ENCODE measurements around the gene SAGE1. TPM values are rescaled to one million over a fixed set of nuclear protein-coding genes. Genes with fewer than 3 reads are reported as not detected.
"Not testable (repeated sequence)": the region's sequence is repeated elsewhere in the genome, so short reads cannot be mapped to it uniquely, and the experiment has no call there.

Gene SAGE1
- total RNA-seq, 1 experiment from 2014 or later = not detected

DNA sequence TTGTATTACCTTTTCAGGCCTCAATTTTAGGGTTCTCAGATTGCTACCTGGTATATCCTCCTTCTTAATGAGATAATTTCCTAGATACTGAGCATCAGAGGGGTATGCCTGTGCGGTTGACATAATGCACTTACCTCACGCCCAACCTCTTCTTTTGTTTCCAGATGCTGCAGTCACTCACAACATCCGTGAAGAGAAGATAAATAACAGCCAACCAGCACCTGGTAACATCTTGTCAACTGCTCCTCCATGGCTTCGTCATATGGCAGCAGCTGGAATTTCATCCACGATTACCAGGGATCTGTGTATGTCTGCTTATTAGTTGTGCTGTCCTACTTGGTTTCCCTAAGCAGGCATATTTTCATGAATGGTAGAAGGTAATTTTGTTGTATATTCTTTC, 16.7 kb downstream of the SAGE1 start:
- BruUV-seq (replicated peaks) = no TSS peak
- Histone ChIP-seq H3K27me3 (replicated peaks; ENCODE audit: insufficient read depth, low read depth, low read length, poor library complexity) (peaks cover 12% of the 10 kb centered on the region), H3K4me3 (ENCODE audit: low read depth, low read length, poor library complexity, severe bottlenecking) (no peak overlapping the region), H3K4me1 (ENCODE audit: insufficient read depth, low read length, poor library complexity, severe bottlenecking) (no peaks in the 10 kb centered on the region), H3K9me3 (ENCODE audit: low read depth, low read length, poor library complexity, severe bottlenecking) (no peaks in the 10 kb centered on the region), H3K36me3 (ENCODE audit: insufficient read depth, low read length, poor library complexity, severe bottlenecking) (no peaks in the 10 kb centered on the region), H3K27ac (ENCODE audit: low read depth, low read length, poor library complexity, severe bottlenecking) (no peak overlapping the region)
- intact Hi-C loops (cut with micrococcal nuclease; ENCODE audit: unreplicated experiment) = no loop called here
- ChIA-PET POLR2A (ENCODE audit: low non-redundant PET) (no interaction called here), CTCF (no interaction called here)
- DNase-seq (ENCODE audit: low spot score) = no peak
- no peak for TF ChIP-seq EZH2 (IDR thresholded peaks at IDR 0.05; ENCODE audit: borderline replicate concordance, low read depth, low read length, poor library complexity, severe bottlenecking)
- TF ChIP-seq, protein P1, sequence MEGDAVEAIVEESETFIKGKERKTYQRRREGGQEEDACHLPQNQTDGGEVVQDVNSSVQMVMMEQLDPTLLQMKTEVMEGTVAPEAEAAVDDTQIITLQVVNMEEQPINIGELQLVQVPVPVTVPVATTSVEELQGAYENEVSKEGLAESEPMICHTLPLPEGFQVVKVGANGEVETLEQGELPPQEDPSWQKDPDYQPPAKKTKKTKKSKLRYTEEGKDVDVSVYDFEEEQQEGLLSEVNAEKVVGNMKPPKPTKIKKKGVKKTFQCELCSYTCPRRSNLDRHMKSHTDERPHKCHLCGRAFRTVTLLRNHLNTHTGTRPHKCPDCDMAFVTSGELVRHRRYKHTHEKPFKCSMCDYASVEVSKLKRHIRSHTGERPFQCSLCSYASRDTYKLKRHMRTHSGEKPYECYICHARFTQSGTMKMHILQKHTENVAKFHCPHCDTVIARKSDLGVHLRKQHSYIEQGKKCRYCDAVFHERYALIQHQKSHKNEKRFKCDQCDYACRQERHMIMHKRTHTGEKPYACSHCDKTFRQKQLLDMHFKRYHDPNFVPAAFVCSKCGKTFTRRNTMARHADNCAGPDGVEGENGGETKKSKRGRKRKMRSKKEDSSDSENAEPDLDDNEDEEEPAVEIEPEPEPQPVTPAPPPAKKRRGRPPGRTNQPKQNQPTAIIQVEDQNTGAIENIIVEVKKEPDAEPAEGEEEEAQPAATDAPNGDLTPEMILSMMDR (conservative IDR thresholded peaks at IDR 0.05; ENCODE audit: low read depth, low read length) = no peak

DNA sequence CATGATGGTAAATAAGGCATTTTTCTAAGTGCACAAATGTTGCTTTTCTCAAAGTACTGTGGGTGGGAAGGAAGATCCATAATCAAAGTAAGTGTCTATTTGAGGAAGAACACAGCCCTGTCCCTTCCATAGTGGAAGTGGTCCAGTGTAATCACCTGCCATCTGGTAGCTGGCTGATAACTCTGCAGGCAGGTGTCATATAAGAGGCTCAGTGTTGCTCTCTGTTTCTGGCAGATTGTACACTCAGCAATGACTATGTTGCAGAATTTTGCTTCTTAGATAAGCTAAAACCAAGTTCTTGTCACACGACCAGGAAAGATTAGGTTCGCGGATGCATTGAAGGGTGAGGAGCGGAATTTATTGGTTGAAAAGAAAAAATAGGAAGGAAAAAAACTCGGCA, 20.9 kb downstream of the SAGE1 start:
- no peak for DNase-seq (ENCODE audit: low spot score)
- Histone ChIP-seq H3K4me3 (ENCODE audit: low read depth, low read length, poor library complexity, severe bottlenecking) (no peak overlapping the region), H3K4me1 (ENCODE audit: insufficient read depth, low read length, poor library complexity, severe bottlenecking) (no peaks in the 10 kb centered on the region), H3K27me3 (replicated peaks; ENCODE audit: insufficient read depth, low read depth, low read length, poor library complexity) (peaks cover 12% of the 10 kb centered on the region), H3K36me3 (ENCODE audit: insufficient read depth, low read length, poor library complexity, severe bottlenecking) (no peaks in the 10 kb centered on the region), H3K9me3 (ENCODE audit: low read depth, low read length, poor library complexity, severe bottlenecking) (no peaks in the 10 kb centered on the region), H3K27ac (ENCODE audit: low read depth, low read length, poor library complexity, severe bottlenecking) (no peak overlapping the region)
- POLR2A ChIA-PET (ENCODE audit: low non-redundant PET) = no interaction called here
- CTCF ChIA-PET = no interaction called here
- no TSS peak for BruUV-seq (replicated peaks)
- intact Hi-C loops (cut with micrococcal nuclease; ENCODE audit: unreplicated experiment) = no loop called here
- TF ChIP-seq EZH2 (IDR thresholded peaks at IDR 0.05; ENCODE audit: borderline replicate concordance, low read depth, low read length, poor library complexity, severe bottlenecking) = no peak

DNA sequence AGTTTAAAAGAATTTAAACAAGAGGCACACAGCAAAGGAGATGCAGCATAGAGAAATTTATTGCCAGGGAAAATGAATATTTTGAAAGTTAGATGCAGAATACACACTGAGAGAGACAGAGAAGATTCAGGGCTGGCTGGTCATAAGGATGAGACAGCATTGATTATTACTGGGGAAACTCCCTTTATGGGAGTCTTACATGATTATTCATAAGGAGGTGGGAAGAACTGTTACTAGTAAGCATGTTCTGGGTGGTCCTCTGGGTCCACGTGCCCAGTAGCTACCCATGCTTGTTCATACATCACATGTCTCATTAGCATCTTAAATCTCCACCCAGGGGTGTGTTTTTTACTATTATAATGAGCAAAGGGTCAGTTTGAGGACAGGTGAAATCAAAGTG, 27.0 kb downstream of the SAGE1 start:
- H3K27ac ChIP-seq (ENCODE audit: low read depth, low read length, poor library complexity, severe bottlenecking); POLR2A ChIA-PET (ENCODE audit: low non-redundant PET); H3K4me1 ChIP-seq (ENCODE audit: insufficient read depth, low read length, poor library complexity, severe bottlenecking); H3K36me3 ChIP-seq (ENCODE audit: insufficient read depth, low read length, poor library complexity, severe bottlenecking); BruUV-seq (replicated peaks); CTCF ChIA-PET; intact Hi-C loops (cut with micrococcal nuclease; ENCODE audit: unreplicated experiment); DNase-seq (ENCODE audit: low spot score); H3K27me3 ChIP-seq (replicated peaks; ENCODE audit: insufficient read depth, low read depth, low read length, poor library complexity); H3K4me3 ChIP-seq (ENCODE audit: low read depth, low read length, poor library complexity, severe bottlenecking); H3K9me3 ChIP-seq (ENCODE audit: low read depth, low read length, poor library complexity, severe bottlenecking): not testable (repeated sequence)

- intact Hi-C loops (cut with micrococcal nuclease; ENCODE audit: unreplicated experiment) = no loop called here
- CTCF ChIA-PET = no interaction called here
- Histone ChIP-seq H3K27me3 (replicated peaks; ENCODE audit: insufficient read depth, low read depth, low read length, poor library complexity) (peaks cover 8% of the 10 kb centered on the region), H3K4me3 (ENCODE audit: low read depth, low read length, poor library complexity, severe bottlenecking) (no peak overlapping the region), H3K36me3 (ENCODE audit: insufficient read depth, low read length, poor library complexity, severe bottlenecking) (no peaks in the 10 kb centered on the region), H3K9me3 (ENCODE audit: low read depth, low read length, poor library complexity, severe bottlenecking) (no peaks in the 10 kb centered on the region), H3K4me1 (ENCODE audit: insufficient read depth, low read length, poor library complexity, severe bottlenecking) (no peaks in the 10 kb centered on the region), H3K27ac (ENCODE audit: low read depth, low read length, poor library complexity, severe bottlenecking) (no peak overlapping the region)
- DNase-seq (ENCODE audit: low spot score) = no peak
- TF ChIP-seq EZH2 (IDR thresholded peaks at IDR 0.05; ENCODE audit: borderline replicate concordance, low read depth, low read length, poor library complexity, severe bottlenecking) = no peak
- TF ChIP-seq, protein P1 (conservative IDR thresholded peaks at IDR 0.05; ENCODE audit: low read depth, low read length) = peak; percentile 40
- POLR2A ChIA-PET (ENCODE audit: low non-redundant PET) = no interaction called here
- BruUV-seq (replicated peaks) = no TSS peak
These were observed 29.8 kb downstream of the SAGE1 start for GRCh38 chrX:135923353-135923752.
